ENCODE data around the gene BIVM. TPM values are rescaled to one million over a fixed set of nuclear protein-coding genes. Genes with fewer than 3 reads are reported as not detected.
A peak's percentile ranks its signal among the peaks of the same experiment; 100 is the strongest.

The BIVM gene
- polyA plus RNA-seq, 3 donors: 0.76 to 1.1 (median 0.81) TPM

DNA sequence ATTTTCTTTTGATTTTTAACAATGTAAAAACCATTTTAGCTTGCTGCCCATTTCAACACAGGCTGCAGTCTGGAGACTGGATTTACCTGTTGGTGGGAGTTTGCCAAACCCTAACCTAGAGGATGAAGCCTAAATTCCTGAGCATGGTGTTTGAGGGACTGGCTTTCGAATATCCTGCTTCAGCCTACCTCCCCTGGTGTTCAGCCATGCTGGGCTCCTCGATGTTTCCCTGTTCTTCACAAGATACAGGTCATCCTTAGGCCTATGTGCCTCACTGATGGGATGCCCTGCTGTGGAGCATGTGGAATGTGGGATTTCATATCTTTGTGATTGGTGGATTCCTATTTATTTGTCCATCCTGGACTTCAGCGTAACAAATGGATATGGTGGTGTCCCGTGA, 26.5 kb downstream of the BIVM start:
- no peak overlapping the region for H3K9ac ChIP-seq (ENCODE audit: insufficient read depth, low read length, poor library complexity, severe bottlenecking)
- H3K4me3 Mint-ChIP-seq: no peak overlapping the region
- WGBS (ENCODE audit: insufficient coverage): 95% methylated on average over 4 of the region's 4 CpGs
- no peaks in the 10 kb centered on the region for H3K36me3 ChIP-seq (replicated peaks in 1 of 2; ENCODE audit: control insufficient read depth in 1 of 2, insufficient read depth in 2 of 2, low read length in 2 of 2)
- H2AFZ ChIP-seq (ENCODE audit: insufficient read depth, low read depth, low read length, poor library complexity, severe bottlenecking): no peak overlapping the region
- H3K4me3 ChIP-seq (replicated peaks in 1 of 3; ENCODE audit: low read depth in 2 of 3, low read length in 3 of 3): no peak overlapping the region
- no peaks in the 10 kb centered on the region for H3K9me3 ChIP-seq (replicated peaks in 1 of 2; ENCODE audit: control insufficient read depth in 1 of 2, insufficient read depth in 1 of 2, low read length in 2 of 2)
- H3K27me3 ChIP-seq (ENCODE audit: control insufficient read depth in 2 of 2, insufficient read depth in 2 of 2, low read length in 2 of 2): no peaks in the 10 kb centered on the region
- peak overlapping the region in 1 of 7 donors; percentile 6 for H3K27ac Mint-ChIP-seq
- no peaks in the 10 kb centered on the region for H3K4me1 ChIP-seq (ENCODE audit: control insufficient read depth in 1 of 2, insufficient read depth in 2 of 2, low read length in 2 of 2)
- TF ChIP-seq, protein P1, sequence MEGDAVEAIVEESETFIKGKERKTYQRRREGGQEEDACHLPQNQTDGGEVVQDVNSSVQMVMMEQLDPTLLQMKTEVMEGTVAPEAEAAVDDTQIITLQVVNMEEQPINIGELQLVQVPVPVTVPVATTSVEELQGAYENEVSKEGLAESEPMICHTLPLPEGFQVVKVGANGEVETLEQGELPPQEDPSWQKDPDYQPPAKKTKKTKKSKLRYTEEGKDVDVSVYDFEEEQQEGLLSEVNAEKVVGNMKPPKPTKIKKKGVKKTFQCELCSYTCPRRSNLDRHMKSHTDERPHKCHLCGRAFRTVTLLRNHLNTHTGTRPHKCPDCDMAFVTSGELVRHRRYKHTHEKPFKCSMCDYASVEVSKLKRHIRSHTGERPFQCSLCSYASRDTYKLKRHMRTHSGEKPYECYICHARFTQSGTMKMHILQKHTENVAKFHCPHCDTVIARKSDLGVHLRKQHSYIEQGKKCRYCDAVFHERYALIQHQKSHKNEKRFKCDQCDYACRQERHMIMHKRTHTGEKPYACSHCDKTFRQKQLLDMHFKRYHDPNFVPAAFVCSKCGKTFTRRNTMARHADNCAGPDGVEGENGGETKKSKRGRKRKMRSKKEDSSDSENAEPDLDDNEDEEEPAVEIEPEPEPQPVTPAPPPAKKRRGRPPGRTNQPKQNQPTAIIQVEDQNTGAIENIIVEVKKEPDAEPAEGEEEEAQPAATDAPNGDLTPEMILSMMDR (IDR thresholded peaks at IDR 0.05): no peak
- H3K4me1 Mint-ChIP-seq: peaks cover 8% of the 10 kb centered on the region
- H3K27me3 Mint-ChIP-seq (ENCODE audit: low read depth in 3 of 3): no peaks in the 10 kb centered on the region
- H3K79me2 ChIP-seq (ENCODE audit: insufficient read depth, low read length): no peaks in the 10 kb centered on the region
- no peak overlapping the region for H3K4me2 ChIP-seq (replicated peaks; ENCODE audit: extremely low read depth, low read length, poor library complexity, severe bottlenecking)
- H3K9me3 Mint-ChIP-seq: no peaks in the 10 kb centered on the region
- H4K20me1 ChIP-seq (ENCODE audit: insufficient read depth, low read length): no peaks in the 10 kb centered on the region
- peaks cover 7 to 14% of the 10 kb centered on the region in 2 donors for H3K36me3 Mint-ChIP-seq
- DNase-seq: no peak
- H3K27ac ChIP-seq (ENCODE audit: low read depth in 1 of 2, low read length in 2 of 2): no peak overlapping the region
- intact Hi-C loops (cut with micrococcal nuclease): no loop called here

DNA sequence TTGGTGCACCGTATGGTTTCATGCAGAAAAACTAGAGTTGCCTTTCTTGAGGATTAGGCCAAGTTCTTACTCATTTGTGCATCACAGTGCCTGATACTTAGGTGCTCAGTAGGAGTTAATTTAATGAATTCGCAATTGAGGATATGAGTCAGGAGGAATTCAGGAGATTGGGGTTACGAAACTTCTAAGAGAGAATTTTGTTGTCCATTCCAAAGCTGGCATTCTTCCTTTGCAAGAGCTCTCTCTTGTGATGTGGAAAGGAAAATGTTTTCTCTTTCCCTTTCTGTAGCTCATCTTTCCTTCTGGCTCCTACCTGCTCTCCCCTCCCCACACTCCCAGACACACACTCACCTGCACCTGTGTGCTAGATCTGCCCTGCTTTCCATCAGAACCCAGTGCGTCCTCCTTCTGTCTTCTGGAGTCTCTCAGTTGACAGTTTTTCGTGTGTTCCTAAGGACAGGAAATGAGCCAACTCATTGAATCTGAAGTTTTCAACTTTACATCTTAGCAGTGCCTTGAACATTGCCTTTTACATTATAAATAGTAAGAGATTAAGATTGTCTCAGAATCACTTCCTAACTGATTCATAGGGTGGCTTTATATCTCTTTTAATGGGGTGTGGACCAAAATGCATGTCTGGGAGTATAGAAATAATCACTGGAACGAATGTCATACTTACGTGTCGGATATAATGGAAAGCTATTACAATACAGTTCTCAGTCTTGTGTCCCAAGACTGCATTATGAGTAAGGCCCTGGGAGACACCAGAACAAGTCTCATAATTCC, 27.2 kb downstream of the BIVM start:
- H3K9me3 ChIP-seq (replicated peaks in 1 of 2; ENCODE audit: control insufficient read depth in 1 of 2, insufficient read depth in 1 of 2, low read length in 2 of 2): no peaks in the 10 kb centered on the region
- H3K79me2 ChIP-seq (ENCODE audit: insufficient read depth, low read length): no peaks in the 10 kb centered on the region
- Mint-ChIP-seq H3K36me3 (peaks cover 7 to 12% of the 10 kb centered on the region in 2 donors), H3K9me3 (no peaks in the 10 kb centered on the region), H3K27me3 (ENCODE audit: low read depth in 3 of 3) (no peaks in the 10 kb centered on the region), H3K4me1 (peaks cover 8% of the 10 kb centered on the region), H3K27ac (no peak overlapping the region), H3K4me3 (no peak overlapping the region)
- no peak overlapping the region for H3K27ac ChIP-seq (ENCODE audit: low read depth in 1 of 2, low read length in 2 of 2)
- intact Hi-C loops (cut with micrococcal nuclease): no loop called here
- DNase-seq: no peak
- no peak overlapping the region for H3K9ac ChIP-seq (ENCODE audit: insufficient read depth, low read length, poor library complexity, severe bottlenecking)
- TF ChIP-seq, protein P1 (IDR thresholded peaks at IDR 0.05): no peak
- H3K36me3 ChIP-seq (replicated peaks in 1 of 2; ENCODE audit: control insufficient read depth in 1 of 2, insufficient read depth in 2 of 2, low read length in 2 of 2): no peaks in the 10 kb centered on the region
- H2AFZ ChIP-seq (ENCODE audit: insufficient read depth, low read depth, low read length, poor library complexity, severe bottlenecking): no peak overlapping the region
- H3K4me1 ChIP-seq (ENCODE audit: control insufficient read depth in 1 of 2, insufficient read depth in 2 of 2, low read length in 2 of 2): no peaks in the 10 kb centered on the region
- WGBS (ENCODE audit: insufficient coverage): 69% methylated on average over 4 of the region's 8 CpGs
- no peaks in the 10 kb centered on the region for H3K27me3 ChIP-seq (ENCODE audit: control insufficient read depth in 2 of 2, insufficient read depth in 2 of 2, low read length in 2 of 2)
- no peaks in the 10 kb centered on the region for H4K20me1 ChIP-seq (ENCODE audit: insufficient read depth, low read length)
- no peak overlapping the region for H3K4me2 ChIP-seq (replicated peaks; ENCODE audit: extremely low read depth, low read length, poor library complexity, severe bottlenecking)
- H3K4me3 ChIP-seq (replicated peaks in 1 of 3; ENCODE audit: low read depth in 2 of 3, low read length in 3 of 3): no peak overlapping the region

Measured in CD14-positive monocyte (primary cell).